Measurements from ENCODE around the gene MUSTN1. TPM values are rescaled to one million over a fixed set of nuclear protein-coding genes. Genes with fewer than 3 reads are reported as not detected.

Gene MUSTN1
- 1.1 TPM for total RNA-seq (ENCODE audit: unreplicated experiment)
- long read RNA-seq: 0 reads

GRCh38 chr3:52834871-52835501 lies at the start of gene MUSTN1:
Gene MUSTN1 (minus strand): TSS chr3:52835019. CDS start chr3:52834948, 71 bp downstream.
- Mint-ChIP-seq H3K27me3 (ENCODE audit: unreplicated experiment) (peaks cover 3% of the 10 kb centered on the region), H3K4me3 (ENCODE audit: unreplicated experiment) (no peak within 1 kb of the TSS), H3K9me3 (ENCODE audit: unreplicated experiment) (no peaks in the 10 kb centered on the region), H3K4me1 (ENCODE audit: unreplicated experiment) (peaks cover 2% of the 10 kb centered on the region), H3K36me3 (ENCODE audit: low read depth, unreplicated experiment) (peaks cover 11% of the 10 kb centered on the region), H3K27ac (ENCODE audit: unreplicated experiment) (no peak within 1 kb of the TSS)
- no peak for DNase-seq (ENCODE audit: low spot score)
- TF ChIP-seq CTCF (IDR thresholded peaks at IDR 0.05; ENCODE audit: unreplicated experiment): no peak

- no peaks in the 10 kb centered on the region for H3K27me3 Mint-ChIP-seq (ENCODE audit: unreplicated experiment)
- no peak for TF ChIP-seq CTCF (IDR thresholded peaks at IDR 0.05; ENCODE audit: unreplicated experiment)
Measured at GRCh38 chr3:52882377-52882776, 47.6 kb upstream of the MUSTN1 start.

GRCh38 chr3:52881871-52882270 lies 47.1 kb upstream of the MUSTN1 start:
- H3K4me1 Mint-ChIP-seq (ENCODE audit: unreplicated experiment): no peaks in the 10 kb centered on the region
- no peak for DNase-seq (ENCODE audit: low spot score)
- H3K27ac Mint-ChIP-seq (ENCODE audit: unreplicated experiment): no peak overlapping the region
- no peaks in the 10 kb centered on the region for H3K9me3 Mint-ChIP-seq (ENCODE audit: unreplicated experiment)
- H3K4me3 Mint-ChIP-seq (ENCODE audit: unreplicated experiment): no peak overlapping the region
- TF ChIP-seq CTCF (IDR thresholded peaks at IDR 0.05; ENCODE audit: unreplicated experiment): no peak
- no peaks in the 10 kb centered on the region for H3K27me3 Mint-ChIP-seq (ENCODE audit: unreplicated experiment)
- peaks cover 15% of the 10 kb centered on the region for H3K36me3 Mint-ChIP-seq (ENCODE audit: low read depth, unreplicated experiment)

More at GRCh38 chr3:52882377-52882776, 47.6 kb upstream of the MUSTN1 start:
- Mint-ChIP-seq H3K4me3 (ENCODE audit: unreplicated experiment) (no peak overlapping the region), H3K9me3 (ENCODE audit: unreplicated experiment) (no peaks in the 10 kb centered on the region), H3K4me1 (ENCODE audit: unreplicated experiment) (no peaks in the 10 kb centered on the region), H3K27ac (ENCODE audit: unreplicated experiment) (no peak overlapping the region), H3K36me3 (ENCODE audit: low read depth, unreplicated experiment) (peaks cover 15% of the 10 kb centered on the region)
- DNase-seq (ENCODE audit: low spot score): no peak

- DNase-seq (ENCODE audit: low spot score): no peak
- H3K27me3 Mint-ChIP-seq (ENCODE audit: unreplicated experiment): no peaks in the 10 kb centered on the region
- peaks cover 7% of the 10 kb centered on the region for H3K36me3 Mint-ChIP-seq (ENCODE audit: low read depth, unreplicated experiment)
- no peak overlapping the region for H3K27ac Mint-ChIP-seq (ENCODE audit: unreplicated experiment)
- H3K9me3 Mint-ChIP-seq (ENCODE audit: unreplicated experiment): no peaks in the 10 kb centered on the region
- no peak overlapping the region for H3K4me3 Mint-ChIP-seq (ENCODE audit: unreplicated experiment)
- H3K4me1 Mint-ChIP-seq (ENCODE audit: unreplicated experiment): no peaks in the 10 kb centered on the region
- no peak for TF ChIP-seq CTCF (IDR thresholded peaks at IDR 0.05; ENCODE audit: unreplicated experiment)
Measured at GRCh38 chr3:52880474-52880873, 45.7 kb upstream of the MUSTN1 start.

GRCh38 chr3:52880047-52880446 lies 45.2 kb upstream of the MUSTN1 start:
- Mint-ChIP-seq H3K9me3 (ENCODE audit: unreplicated experiment) (no peaks in the 10 kb centered on the region), H3K27ac (ENCODE audit: unreplicated experiment) (no peak overlapping the region), H3K4me1 (ENCODE audit: unreplicated experiment) (no peaks in the 10 kb centered on the region), H3K27me3 (ENCODE audit: unreplicated experiment) (no peaks in the 10 kb centered on the region), H3K36me3 (ENCODE audit: low read depth, unreplicated experiment) (peaks cover 3% of the 10 kb centered on the region), H3K4me3 (ENCODE audit: unreplicated experiment) (no peak overlapping the region)
- TF ChIP-seq CTCF (IDR thresholded peaks at IDR 0.05; ENCODE audit: unreplicated experiment): no peak
- no peak for DNase-seq (ENCODE audit: low spot score)
